Hepatic stellate cell (primary cell): Measurements from ENCODE around the gene PNISR.

ENCODE experiments used
- DNase-seq: peaks from one replicate; pipeline ENCODE4 v3.0.0; 2011; ENCODE audit warnings: low spot score

Gene PNISR

DNA sequence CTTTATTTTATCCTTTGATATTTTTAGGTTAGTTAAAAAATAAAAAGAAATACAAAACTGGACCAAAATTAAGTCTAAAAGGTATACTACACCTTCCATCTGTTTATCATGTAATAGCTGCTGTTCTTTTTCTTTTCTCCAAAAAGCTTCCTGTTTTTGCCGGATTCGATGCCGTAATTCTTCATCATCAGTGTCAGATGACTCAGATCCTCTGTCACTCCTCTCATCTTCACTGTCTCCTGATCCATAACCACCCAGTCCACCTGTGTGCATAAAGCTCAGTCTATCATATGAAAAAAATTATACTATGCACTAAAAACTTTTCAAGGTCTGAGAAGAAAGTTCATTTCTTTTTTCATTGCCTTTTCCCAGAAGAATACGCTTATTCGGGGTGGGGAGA, 22.7 kb downstream of the PNISR start:
- no peak for DNase-seq

DNA sequence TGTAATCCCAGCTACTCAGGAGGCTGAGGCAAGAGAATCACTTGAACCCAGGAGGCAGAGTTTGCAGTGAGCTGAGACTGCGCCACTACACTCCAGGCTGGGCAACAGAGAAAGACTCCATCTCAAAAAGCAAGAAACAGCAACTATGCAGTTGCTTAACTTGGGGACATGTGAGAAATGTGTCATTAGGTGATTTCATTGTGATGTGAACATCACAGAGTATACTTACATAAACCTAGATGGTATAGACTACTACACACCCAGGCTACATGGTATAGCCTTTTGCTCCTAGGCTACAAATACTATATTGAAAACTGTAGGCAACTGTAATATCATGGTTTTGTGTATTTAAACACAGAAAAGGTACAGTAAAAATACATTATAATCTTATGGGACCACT, 27.8 kb downstream of the PNISR start:
- DNase-seq: no peak

DNA sequence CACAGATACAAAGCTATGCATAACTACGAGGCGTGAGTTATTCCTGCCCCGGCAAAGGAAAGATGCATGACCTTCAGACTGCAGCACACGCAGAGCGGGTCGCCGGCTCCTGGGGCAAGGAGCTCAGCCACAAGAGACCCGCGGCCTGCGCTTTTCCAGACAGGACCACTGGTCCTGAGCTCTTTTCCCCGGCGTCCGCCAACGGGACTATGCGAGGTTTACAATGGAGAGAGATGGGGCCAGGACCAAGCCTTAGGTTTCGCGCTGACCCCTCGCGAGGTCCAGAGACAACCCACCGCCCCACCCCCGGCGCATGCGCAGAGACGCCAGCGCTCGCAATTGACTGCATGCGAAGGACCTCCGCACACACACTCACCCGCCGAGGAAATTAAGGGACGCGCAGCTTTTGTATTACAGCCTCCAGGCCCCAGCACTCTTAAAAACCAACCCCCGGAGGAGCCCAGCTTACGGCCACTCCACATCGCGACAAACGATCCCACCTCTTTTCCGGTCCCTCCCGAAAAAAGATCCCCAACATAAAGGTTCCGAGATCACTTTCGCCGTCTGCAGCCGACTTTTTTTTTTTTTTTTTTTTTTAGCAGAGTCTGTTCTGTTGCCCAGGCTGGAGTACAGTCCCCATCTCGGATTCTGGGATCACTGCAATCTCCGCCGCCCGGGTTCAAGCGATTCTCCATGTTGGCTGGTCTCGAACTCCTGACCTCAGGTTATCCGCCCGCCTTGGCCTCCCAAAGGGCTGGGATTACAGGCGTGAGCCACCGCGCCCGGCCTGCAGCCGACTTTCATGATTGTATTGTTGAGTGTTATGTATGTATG, 31.2 kb downstream of the PNISR start, which contains the start of gene COQ3:
Gene COQ3 (minus strand): TSS at position 498 of the 834 bp plus-strand sequence. CDS start 16 bp downstream, at position 482.
- peak; percentile 87 for DNase-seq

DNA sequence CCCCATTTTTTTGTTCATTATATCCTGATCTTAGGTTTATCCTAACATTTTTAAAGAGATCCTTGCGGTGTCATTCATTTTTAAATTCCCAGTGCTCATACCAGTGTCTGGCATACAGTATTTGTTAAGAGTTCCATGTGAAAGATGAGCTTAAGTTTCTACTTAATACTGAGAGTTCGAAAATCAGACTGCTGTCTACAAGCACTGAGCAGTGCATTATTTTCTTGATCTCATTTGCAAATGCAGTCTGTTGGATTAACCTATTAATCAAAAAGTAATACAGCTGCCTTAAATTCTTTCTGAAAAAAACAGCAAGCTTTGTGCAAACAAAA, 31.8 kb downstream of the PNISR start:
- peak; percentile 2 for DNase-seq

DNA sequence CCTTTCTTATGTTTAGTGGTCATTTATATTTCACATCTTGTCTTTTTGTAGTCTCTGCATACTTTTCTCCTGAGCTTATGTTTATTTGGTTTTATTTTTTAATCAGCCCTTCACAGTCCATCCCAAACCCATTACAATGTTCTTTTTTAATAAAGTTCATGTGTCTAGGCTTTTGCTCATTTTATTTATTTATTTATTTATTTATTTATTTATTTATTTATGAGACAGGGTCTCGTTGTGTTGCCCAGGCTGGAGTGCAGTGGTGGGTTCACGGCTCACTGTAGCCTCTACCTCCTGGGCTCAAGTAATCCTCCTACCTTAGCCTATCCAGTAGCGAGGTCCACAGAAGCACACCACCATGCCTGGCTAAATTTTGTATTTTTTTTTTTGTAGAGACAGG, 34.2 kb downstream of the PNISR start:
- no peak for DNase-seq

DNA sequence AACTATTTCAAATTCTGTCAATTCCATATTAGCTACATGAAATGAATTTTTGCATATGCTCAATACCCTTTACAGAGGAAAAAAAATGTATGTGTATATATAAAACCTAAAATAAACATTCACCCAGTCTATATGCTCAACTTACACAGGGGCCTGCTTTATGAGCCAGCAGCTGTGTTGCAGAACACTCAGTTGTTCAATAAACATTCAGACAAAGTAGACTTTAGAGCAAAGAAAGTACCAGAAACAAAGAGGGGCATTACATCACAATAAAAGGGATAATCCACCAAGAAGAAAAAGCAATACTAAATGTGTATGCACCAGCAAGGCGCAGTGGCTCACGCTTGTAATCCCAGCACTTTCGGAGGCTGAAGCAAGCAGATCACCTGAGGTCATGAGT, 40.6 kb downstream of the PNISR start:
- no peak for DNase-seq

DNA sequence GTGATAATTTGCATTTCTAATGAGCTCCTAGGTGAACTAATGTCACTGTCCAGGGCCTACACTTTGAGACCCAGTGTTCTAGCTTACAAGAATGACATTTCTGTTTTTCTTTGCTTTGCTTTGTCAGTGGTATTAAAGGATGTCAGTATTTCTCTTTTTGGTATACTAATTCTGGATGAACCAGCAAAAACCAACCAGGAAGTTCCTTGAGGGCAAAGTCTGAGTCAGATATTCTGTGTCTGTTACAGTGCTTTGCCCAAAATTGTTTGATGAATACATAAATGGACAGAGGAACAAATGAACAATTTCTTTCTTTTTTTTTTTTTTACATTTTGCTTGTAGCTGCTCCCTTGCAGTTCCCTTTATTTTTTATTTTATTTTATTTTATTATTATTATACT, 46.5 kb downstream of the PNISR start:
- DNase-seq: no peak

DNA sequence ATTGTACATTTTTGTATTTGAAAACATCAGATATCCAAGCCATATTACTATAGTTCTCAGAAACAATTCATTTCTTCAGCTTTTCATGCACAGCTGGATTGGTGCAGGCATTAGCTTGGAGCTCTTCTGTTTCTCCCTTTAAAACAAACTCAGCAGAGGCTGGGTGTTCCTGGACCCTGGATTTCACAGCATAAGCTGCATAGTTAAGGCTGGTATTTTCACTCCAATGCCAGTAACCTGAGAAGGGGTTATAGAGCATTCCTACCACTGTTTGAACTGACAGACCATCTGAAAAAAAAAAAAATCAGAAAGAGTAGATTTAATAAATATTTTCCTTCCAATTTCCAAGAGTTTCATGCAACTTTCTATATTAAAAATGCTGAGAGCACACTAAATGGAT, 55.6 kb downstream of the PNISR start:
- no peak for DNase-seq

DNA sequence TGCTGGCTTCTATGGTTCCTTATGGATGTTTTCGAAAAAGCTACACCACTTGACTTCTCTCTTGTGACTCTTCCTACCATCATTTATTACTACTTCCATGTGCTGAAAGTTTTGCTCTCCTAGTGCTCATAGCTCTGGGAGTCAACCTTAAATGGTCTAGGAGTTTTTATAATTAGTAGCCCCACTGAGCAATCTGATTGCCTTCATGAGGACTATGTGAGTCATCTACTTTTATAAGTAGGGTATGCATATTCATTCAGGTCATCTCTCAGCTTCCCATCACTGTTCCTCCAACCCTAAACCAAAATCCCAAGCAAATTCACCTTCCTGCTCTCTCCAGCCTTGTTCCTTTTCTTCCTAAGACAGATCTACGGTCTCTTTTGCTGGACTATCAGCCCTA, 58.3 kb downstream of the PNISR start:
- DNase-seq: no peak

DNA sequence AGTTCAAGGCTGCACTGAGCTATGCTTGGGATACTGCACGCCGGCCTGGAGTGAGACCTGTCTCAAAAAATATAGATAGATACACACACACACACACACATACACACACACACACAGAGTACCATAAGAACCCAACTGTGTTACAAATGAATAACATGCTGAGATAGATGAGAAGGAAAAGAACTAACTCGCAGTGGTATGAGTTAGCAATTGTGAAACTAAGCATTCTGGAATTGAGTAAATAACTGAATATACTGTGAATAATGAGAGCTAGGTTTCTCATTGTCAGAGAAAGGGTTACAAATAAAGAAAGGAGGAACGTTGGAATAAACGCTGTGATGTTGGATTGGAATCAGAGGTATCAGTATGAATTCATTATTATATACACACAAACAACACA, 61.1 kb downstream of the PNISR start:
- DNase-seq: no peak

DNA sequence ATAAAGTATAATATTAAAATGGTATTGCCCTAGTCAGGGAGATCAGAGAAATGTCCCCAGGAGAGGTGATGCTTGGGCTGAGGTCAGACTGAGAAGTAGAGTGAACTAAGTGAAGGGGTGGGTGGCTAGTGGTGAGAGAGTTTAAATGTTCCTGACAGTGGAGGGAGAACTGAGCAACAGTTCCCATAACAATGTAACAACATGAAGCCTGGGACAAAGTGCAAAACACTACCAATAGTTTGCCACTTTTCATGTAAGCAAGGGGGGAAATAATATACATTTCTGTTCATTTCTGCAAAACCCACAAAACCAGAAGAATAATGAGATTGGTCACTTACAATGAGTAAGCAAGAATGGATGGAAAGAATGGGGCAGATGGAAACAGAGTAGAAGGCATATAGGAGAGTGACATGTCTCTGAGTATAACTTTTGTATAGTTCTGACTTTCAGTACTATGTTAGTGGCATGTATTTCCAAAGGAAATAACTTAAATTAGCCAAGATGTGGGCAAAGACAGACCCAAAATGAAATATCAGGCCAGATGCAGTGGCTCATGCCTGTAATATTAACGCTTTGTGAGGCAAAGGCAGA, 62.3 kb downstream of the PNISR start:
- DNase-seq: no peak

DNA sequence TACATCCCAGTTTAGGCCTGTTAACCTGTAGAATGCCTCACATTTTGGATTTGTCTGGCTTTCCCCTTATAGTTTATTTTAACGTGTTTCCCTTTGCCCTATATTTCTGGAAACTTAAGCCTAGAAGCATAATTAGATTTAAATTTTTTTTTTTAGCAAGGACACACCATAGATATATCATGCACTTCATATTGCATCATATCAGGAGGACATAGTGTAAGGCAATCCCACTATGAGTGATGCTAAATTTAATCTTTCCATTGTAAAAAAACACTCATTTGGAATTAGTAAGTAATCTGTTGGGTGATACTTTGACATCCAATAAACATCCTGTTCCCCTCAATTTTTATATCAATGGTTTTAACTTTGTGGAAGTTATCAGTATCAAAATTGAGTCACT, 65.3 kb downstream of the PNISR start:
- DNase-seq: no peak

DNA sequence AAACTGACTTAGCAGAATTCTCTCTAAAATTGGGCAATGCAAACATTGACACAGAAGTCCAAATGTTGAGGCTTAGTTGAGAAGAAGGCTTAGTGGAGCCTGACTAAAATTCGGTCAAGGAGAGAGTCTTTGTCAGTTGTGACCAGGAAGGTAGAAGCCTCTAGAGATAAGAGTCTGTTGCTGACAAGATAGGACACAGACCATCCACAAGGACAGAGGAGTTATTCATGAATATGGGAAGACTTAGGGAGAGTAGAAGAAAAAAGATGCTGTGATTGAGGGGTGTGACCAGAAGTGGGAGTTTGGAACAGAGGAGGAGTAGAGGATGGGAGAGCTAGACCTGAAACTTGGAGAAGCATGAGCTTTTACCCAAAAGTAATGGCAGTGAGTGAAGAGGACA, 68.5 kb downstream of the PNISR start:
- no peak for DNase-seq

DNA sequence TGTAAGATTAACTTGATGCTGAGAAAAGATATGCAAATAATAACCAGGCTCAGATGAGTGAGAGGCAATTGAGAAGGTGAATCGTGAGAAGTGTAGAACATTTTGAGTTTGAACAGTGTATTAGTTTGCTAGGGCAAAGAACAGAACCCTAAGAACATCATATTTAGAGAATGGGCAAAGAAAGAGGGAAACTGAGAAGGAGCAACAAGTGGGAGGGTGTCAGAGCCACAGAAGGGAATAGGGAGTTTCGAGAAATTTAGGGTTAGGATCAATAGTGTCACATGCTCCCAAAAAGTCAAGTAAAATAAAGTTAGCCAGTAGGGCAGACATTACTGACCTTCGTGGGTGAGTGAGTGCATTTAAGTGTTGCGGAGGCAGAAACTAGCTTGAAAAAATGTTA, 70.1 kb downstream of the PNISR start:
- no peak for DNase-seq

DNA sequence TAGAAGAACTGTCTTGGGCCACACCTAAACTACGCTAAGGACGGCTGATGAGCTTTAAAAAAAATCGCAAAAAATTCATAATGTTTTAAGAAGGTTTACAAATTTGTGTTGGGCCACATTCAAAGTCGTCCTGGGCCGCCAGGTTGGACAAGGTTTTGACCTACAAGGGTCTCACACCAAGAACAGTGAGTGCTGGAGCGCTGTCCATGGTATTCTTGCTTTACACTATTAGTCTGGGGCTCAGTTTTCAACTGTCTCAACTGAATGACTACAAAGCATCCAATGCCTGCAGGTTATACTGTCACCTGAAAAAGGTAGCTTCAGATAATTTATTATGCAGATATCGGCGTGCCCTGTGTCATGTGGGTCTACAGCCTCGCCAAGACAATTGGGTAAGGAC, 72.0 kb downstream of the PNISR start:
- no peak for DNase-seq

DNA sequence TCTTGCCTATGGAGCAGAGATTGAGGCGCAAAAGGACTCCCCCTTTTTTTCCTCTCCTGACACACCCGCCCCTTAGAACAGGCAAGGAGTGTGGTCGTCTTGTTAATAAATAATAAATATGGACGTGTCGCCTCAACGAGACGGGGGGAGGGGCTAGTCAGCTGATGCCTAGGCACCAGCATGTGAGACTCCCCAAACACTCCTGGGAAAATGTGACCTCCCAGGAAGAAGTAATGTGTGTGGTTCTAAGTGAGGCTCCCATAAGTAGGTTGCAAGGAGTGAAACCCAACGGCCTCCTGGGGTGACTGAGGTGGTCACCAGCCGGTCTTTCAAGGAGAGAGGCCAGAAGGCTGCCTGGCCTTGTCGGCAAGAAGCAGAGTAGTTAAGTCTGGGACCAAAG, 74.5 kb downstream of the PNISR start:
- no peak for DNase-seq

DNA sequence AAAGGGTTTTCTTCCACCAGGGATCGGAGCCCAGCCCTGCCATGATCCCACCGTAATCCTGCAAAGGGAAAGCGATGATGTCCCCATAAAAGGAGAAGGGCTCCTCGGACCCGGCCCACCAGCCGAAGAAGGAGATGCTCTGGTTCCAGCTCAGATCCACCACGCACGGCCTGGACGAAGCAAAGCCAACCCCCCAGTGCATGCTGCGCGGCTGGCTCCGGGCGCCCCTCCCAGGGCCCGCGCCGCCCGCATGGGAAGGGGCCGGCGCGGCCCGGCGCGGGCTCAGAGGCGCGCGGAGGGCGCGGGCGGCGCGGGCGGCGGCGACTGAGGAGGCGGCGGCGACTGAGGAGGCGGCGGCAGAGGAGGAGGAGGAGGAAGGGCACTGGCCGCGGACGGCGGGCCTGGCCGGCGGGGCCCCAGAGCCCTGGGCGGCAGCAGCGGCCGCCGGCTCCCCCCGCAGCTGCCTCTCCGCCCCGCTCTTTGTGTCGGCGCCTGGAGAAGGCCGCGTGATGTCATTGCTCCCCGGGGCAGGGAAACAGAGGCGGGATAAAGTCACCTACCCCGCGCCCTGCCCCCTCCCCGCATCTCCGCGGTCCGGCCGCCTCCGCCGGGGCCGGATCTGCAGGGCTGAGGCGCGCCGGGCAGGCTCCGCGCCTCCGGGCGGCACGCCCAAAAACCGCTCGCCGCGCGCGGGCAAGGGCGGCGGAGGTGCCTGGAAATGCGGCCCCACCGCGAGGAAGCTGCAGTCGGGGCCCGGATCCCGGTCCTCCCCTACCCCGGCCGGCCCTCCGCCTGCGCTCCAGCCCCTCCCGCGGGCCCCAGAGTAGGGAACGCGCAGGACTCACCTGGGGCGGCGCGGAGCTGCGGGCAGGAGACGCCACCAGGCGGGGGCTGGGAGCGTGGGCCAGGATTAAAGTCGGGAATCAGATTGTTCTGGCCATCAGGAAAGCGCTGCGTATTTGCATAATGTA, 75.7 kb downstream of the PNISR start, which contains the start of gene FAXC:
Gene FAXC (minus strand): TSS at position 504 of the 971 bp plus-strand sequence. CDS start 302 bp downstream, at position 202.
- DNase-seq: peak; percentile 21

DNA sequence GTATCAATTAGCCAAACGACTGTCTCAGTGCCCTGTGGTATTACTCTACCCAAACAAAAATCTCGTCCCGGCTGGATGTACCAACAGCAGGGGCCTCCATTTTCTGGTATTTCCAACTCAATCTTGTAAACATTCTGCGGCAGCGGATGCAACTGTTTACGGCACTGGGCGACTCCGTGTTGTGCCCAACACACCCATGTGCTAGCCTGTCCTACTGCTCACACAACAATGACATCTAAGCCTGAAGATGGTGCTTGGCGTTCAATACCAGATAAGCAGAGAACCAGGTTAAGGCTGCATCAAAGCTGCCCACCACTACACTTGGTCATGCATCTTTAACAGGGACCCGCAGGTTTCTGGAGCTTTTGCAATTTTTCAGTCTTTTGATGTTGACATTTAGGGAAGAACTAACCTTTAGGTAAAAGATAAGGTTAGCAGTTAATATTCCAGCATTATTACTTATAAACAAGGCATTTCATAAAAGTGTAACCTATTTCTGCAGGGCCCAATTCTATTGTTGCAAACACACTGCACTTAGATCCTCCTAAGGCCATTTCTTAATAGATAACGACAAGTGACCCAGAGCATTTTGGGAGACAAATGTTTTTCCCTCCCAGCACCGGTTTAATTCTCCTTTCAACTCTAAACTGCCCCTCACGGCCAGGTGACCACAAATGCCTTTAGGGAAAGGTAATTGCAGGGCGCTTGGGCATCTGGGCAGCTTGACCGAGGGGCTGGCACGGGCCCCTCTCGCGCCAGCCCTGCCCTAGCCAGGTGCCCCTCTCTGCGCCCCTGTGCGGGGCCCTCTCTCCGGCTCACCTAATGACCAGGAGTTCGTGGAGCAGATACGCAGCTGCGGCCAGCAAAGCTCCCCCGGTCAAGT, 76.6 kb downstream of the PNISR start:
- DNase-seq: no peak
